Activated CD8-positive, alpha-beta memory T cell treated with anti-CD3 and anti-CD28 coated beads, Interleukin-2, amount 50 U/mL, for 48 hours (primary cell): ENCODE measurements around the gene PLCL2.
A peak's percentile ranks its signal among the peaks of the same experiment; 100 is the strongest.

Experiments
- DNase-seq: peaks from one replicate; pipeline ENCODE4 v3.0.0-alpha.2; 2020

PLCL2 gene

DNA sequence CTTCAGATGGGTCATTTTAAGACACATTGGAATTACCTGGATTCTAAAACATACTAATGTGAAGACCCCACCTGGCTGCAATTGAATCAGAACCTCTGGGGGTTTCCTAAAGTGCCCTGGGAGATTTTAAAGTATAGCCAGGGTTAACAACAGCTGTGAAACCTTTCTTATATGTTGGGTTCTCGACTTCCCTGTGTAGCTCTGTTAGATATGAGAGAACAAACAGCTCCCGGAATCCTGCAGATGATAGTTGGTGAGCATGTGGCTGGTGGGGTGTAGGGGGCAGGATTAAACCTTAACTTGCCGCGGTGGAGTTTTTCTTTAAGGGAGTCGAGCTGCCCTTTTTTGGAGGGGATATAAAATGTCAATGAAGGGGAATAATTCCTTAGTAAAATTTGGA, 12.1 kb downstream of the PLCL2 start:
- no peak for DNase-seq

DNA sequence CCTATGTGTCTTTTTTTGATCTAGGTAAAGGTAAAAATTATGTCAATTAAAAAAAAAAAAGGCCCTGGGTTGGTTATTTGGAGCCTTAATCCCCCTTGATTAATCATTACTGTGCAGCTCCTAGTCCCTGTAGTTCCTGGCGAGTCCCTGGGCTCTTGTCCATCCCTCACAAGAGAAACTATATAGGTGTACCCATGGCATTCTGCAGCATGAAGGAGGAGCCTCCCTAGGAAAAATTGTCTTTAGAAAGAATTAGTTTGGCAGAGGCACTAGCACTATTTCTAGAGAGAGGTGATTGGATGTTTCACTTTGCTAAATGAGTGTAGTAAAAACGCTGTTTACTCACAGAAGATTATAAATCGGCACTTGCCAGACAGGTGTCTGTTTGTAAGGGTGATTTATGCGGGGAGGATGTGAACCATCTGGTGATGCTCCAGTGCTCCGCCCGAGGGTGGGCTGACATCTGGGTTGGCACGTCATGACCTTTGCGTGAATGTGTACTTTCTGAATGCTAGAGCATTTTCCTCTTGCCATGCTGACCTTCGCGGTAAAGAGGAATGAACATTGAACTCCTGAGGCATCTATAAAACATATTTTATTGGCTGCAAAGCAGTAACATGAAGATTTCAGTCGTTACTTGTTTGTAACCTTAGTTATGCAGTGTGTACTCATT, 12.6 kb downstream of the PLCL2 start:
- peak; percentile 66 for DNase-seq

- DNase-seq = no peak
Observed at GRCh38 chr3:16898595-16899395, 14.0 kb downstream of the PLCL2 start.

DNA sequence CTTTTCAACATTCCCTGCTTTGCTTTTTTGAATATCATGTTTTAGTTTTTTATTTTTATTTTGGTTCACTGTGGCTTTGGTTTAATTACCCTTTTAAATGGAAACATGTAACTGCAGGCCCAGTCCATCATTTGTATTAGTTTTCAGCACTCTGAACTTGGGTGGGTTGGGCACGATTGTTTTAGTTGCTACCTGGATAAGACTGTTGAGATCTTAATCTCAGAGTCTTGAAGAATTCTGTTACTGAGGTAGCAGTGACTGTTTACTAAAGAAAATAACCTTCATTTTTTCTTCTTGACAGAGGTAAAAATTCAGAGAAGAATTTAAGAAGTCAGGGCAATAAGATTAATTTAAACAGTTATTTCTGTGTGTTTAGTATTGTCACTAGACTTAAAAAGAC, 15.2 kb downstream of the PLCL2 start:
- DNase-seq = no peak

DNA sequence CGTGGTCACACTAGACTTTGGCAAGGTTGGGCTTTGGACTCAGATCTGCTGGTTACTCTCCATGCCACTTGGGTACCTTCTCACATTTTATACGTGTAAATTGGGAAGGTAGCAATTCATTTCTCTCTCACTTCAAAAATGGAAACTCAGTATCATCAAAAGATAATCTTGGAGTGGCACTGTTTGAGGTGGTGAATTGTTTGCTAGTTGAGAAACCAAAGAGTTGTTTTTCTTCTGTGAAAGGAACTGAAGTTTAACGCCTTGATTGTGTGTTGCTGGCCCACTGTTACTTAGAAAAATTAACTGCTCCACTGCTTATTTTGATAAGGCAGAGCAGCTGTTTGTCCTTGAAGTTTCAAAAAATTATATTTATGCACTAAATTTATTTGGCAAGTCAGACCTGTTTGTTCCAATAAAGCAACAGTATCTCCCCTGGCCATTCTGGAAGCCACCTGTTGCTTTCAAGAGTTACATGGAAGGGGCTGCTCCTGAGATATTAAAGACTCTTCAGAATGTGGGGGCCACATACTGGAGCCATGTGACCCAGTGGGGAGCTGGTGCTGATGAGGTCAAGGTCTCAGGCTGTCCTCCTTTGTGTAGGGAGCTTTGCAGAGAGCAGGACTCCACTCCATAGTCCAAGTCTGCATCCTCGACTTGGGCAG, 16.2 kb downstream of the PLCL2 start:
- DNase-seq = no peak

DNA sequence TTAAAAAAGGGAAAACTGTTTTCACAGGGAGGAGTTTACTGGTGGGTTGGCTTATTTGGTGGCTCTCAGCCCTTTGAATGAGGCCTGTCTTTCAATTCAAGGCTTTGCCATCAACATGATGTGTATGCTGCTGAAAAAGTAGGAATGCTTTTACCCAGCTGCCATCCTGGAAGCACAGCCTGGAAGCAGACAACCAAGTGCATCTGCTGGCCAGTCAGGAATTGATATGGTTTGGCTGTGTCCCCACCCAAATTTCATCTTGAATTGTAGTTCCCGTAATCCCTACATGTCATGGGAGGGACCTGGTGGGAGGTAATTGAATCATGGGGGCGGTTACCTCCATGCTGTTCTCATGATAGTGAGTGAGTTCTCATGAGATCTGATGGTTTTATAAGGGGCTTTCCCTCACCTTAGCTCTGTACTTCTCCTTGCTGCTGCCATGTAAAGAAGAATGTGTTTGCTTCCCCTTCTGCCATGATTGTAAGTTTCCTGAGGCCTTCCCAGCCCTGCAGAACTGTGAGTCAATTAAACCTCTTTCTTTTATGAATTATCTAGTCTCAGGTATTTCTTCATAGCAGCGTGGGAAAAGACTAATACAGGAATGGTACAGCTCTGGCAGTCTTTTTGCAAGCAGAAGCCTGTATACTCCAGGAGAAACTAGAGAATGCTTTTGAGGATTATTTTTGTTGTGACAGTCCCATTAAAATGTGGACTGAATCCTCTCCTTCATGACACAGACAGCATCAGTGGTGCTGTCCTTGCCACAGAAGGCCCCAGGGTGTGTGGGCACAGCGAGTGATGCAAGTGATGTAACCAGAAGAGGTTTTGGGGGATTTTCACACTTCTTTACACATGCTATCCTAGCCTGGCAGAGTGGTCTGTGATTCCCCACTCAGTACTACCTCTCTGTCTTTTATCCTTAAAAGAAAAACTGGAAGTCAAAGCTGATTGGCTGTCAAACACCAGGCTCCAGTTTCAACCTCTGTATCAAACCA, 20.0 kb downstream of the PLCL2 start:
- peak; percentile 62 for DNase-seq

- DNase-seq = no peak
Observed at GRCh38 chr3:16905704-16906103, 20.9 kb downstream of the PLCL2 start.

DNA sequence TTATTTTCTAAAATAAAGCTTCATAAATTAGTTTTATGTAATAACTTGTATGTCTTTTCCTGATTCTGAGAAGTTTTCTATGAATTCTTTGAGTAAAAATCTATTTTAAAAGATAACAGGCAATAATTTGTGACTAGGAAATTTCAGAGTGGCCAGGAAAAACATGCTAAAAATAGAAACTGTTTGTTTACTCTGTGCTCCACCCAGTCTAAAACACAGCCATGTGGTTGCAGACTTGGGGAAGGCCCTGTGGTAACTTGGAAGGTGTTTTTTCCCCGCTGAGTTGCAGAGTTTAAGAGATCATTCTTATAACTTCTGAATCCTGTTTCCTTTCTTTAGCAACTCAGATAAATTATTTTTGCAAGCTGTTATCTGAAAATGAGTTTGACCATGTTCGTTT, 21.9 kb downstream of the PLCL2 start:
- DNase-seq = no peak

- no peak for DNase-seq
Observed at GRCh38 chr3:16907243-16907642, 22.5 kb downstream of the PLCL2 start.

DNA sequence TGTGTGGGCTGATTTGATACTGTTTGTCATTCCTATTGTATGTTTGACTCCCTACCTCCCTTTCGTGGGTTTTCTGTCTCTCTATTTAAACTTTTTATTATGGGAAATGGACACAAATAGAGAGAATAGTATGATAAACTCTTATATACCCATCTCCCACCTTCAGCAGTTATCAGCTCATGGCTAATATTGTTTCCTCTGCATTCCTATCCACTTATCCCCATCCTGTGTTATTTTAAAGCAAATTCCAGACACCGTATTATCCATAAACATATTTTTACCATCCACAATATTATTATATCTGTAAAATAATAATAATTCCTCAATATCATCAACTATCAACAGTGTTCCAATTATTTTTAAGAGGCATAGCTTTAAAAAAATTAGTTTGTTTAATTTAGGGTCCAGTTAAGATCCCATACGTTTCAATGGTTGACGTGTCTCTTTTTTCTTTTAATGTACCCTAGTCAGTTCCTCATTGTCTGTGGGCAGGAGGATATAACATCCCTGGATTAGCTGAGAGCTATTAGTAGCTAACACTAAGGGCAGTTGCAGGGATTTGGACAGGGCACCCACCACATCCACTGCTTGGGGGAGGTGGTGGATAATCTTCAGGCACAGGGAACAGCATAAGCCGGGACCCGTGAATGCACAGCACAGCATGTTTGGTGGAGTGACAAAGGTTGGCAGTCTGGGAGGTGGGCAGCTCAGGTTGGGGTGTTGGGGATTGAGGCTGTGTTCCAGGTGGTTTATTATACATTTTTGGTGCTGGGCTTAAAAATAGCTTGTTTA, 23.5 kb downstream of the PLCL2 start:
- no peak for DNase-seq

DNA sequence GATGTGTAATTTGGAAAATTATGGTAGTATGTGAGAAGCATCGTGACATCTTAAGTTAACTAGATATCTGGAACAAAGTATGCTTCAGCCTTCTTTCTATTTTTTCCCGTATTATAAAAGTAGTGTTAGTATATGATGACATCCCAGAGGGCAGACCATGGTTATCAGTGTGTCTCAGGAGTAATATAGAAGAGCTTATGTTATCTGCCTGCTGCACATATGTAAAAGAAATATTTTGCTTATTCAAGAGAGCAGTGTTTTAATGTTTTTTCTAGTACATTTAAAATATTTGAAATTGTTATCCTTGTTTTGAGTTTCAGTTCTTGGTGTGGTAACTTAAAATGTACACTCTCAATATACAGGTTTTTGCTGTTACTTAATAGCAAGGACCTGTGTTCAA, 24.1 kb downstream of the PLCL2 start:
- no peak for DNase-seq

DNA sequence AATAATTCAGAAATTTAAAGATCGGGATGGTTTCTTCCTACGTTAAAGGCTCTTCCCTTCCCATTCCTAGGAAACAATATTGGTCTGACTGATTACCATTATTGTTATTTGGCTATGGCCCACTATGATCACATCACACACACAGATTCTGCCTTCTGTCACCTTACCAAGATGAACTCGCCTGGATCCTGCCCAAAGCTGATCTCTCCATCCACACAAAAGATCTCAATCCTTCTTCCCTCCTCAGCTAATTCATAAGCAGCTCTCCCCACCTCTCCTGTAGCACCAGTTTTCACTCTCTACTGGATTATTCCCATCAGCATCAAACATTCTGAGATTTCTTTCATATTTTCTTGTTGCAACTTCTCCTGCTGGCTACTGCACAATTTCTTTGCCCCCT, 25.0 kb downstream of the PLCL2 start:
- DNase-seq = no peak

GRCh38 chr3:16910207-16910606, 25.5 kb downstream of the PLCL2 start:
- DNase-seq = no peak

DNA sequence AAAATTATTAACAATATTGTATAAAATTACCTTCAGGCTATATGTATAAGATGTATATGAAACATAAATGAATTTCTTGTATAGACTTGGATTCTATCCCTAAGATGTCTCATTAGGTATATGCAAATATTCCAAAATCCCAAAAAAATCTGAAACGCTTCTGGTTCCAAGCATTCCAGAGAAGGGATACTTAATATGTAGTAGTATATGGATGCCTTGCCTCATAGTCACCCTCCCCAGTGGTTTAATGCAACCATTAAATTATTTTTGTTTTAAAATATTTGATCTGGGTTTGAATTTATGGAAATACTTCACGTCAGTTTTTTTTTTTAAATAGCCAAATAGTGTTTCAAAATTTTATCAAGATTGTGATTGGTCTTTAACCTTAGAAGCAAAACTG, 27.2 kb downstream of the PLCL2 start:
- DNase-seq = no peak

GRCh38 chr3:16912400-16913263, 27.9 kb downstream of the PLCL2 start:
- DNase-seq = no peak

DNA sequence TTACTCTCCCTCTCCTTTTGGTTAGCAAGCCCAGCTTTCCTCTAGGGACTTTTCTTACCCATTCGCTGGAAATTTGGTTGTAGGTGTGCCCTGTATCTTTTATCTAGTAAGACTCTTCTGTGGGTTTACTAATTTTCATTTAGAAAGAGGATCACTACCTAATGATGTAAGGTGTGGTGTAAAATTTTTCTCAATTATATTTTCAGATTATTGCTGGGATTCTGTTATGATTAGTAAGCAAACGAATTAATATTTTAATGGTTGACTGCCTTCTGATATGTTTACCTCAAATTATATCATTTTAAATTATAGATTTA, 28.5 kb downstream of the PLCL2 start:
- DNase-seq = no peak

GRCh38 chr3:16916840-16917239, 32.1 kb downstream of the PLCL2 start:
- DNase-seq = no peak

- DNase-seq = no peak
Observed at GRCh38 chr3:16917256-16917935, 32.6 kb downstream of the PLCL2 start.

GRCh38 chr3:16917980-16918682, 33.4 kb downstream of the PLCL2 start:
- no peak for DNase-seq

DNA sequence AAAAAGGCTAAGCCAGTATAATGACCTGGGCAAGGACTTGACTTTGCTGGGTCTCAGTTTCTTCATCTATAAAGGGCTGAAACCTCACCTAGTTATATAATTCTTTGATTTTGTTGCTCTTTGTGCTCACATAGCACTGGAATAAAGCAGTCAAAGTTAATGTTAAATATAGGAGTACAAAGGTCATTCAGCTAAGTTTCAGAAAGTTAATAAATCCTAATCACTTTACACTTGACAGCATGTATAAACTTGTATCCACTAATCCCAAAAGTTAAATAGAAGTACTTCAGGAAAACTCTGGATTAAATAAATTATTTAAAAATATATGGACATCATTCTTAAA, 33.9 kb downstream of the PLCL2 start:
- no peak for DNase-seq
